Activated T-helper 17 cell treated with anti-CD3 and anti-CD28 coated beads, Interleukin-2, amount 50 U/mL, for 72 hours (primary cell): ENCODE data around the gene ZNF367. TPM values are rescaled to one million over a fixed set of nuclear protein-coding genes. Genes with fewer than 3 reads are reported as not detected.

Source experiments
- ATAC-seq: fragments of 150-1000 bp; cut with Tn5 transposase; replicated peaks from 2 replicates; pipeline ENCODE4 v1.10.0; 2021; ENCODE audit warnings: mild to moderate bottlenecking, moderate library complexity
- H3K27ac Mint-ChIP-seq: one replicate; pipeline ENCODE4 v1.8.0; 2022; ENCODE audit warnings: mixed read lengths
- H3K27me3 Mint-ChIP-seq: one replicate; pipeline ENCODE4 v1.8.0; 2022; ENCODE audit warnings: mixed read lengths
- H3K36me3 Mint-ChIP-seq: one replicate; pipeline ENCODE4 v1.8.0; 2022; ENCODE audit warnings: low read depth, mild to moderate bottlenecking, mixed read lengths
- H3K4me1 Mint-ChIP-seq: one replicate; pipeline ENCODE4 v1.8.0; 2022; ENCODE audit warnings: mixed read lengths
- H3K4me3 Mint-ChIP-seq: one replicate; pipeline ENCODE4 v1.8.0; 2022; ENCODE audit warnings: mild to moderate bottlenecking, mixed read lengths
- H3K9me3 Mint-ChIP-seq: one replicate; pipeline ENCODE4 v1.8.0; 2022; ENCODE audit warnings: mixed read lengths
- total RNA-seq, 2 donors: library from RNA; stranded (reverse); gene quantifications; one replicate each; pipeline ENCODE4 v1.2.3, GENCODE V29; 2022

Gene ZNF367
- total RNA-seq, 2 donors from 2014 or later: 25.4 to 27.8 TPM

DNA sequence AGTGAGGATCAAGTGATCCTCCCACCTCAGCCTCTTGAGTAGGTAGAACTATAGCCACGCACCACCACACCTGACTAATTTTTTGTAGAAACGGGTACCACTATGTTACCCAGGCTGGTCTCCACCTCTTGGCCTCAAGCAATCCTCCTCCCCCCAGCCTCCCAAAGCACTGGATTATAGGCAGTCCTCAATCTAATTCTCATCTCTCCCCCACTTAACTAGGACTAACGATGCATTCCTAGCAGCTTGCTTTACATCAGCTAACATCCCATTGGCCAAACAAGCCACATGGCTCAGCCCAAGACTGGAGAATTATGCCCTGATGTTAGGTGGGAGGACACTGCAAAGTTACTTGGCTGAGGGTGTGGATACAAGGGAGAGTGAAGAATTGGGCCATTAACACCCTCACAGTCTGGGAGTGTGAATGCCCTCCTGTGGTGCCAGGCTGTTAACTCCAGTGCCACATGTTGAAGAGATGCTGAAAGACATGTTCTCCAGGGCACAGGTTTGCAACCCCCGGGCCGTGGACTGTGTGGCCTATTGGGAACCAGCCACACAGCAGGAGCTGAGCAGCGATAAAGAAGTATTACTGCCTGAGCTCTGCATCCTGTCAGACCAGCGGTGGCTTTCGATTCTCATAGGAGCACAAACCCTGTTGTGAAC is 5.3 kb upstream of the ZNF367 start:
- Mint-ChIP-seq H3K27ac (no peak overlapping the region), H3K4me1 (peaks cover 6% of the 10 kb centered on the region), H3K36me3 (no peaks in the 10 kb centered on the region), H3K4me3 (no peak overlapping the region), H3K9me3 (no peaks in the 10 kb centered on the region), H3K27me3 (no peaks in the 10 kb centered on the region)
- no peak for ATAC-seq

GRCh38 chr9:96420468-96421219 is 2.5 kb upstream of the ZNF367 start:
- Mint-ChIP-seq H3K27ac (peak overlapping the region; percentile 91), H3K36me3 (peaks cover 15% of the 10 kb centered on the region), H3K27me3 (no peaks in the 10 kb centered on the region), H3K9me3 (no peaks in the 10 kb centered on the region), H3K4me3 (peak overlapping the region; percentile 93), H3K4me1 (peaks cover 6% of the 10 kb centered on the region)
- ATAC-seq: peak; percentile 15

- Mint-ChIP-seq H3K4me3 (peak overlapping the region; percentile 93), H3K27me3 (no peaks in the 10 kb centered on the region)
Observed at GRCh38 chr9:96419691-96419969, 1.5 kb upstream of the ZNF367 start.

GRCh38 chr9:96418920-96419690 is 935 bp upstream of the ZNF367 start:
- ATAC-seq: peak; percentile 51
- Mint-ChIP-seq H3K4me3 (peak overlapping the region; percentile 93), H3K27ac (peak overlapping the region; percentile 91), H3K27me3 (no peaks in the 10 kb centered on the region), H3K36me3 (peaks cover 23% of the 10 kb centered on the region), H3K4me1 (peaks cover 6% of the 10 kb centered on the region), H3K9me3 (no peaks in the 10 kb centered on the region)

More at GRCh38 chr9:96419691-96419969, 1.5 kb upstream of the ZNF367 start:
- Mint-ChIP-seq H3K4me1 (peaks cover 6% of the 10 kb centered on the region), H3K27ac (peak overlapping the region; percentile 91), H3K36me3 (peaks cover 18% of the 10 kb centered on the region), H3K9me3 (no peaks in the 10 kb centered on the region)
- no peak for ATAC-seq

- Mint-ChIP-seq H3K27me3 (no peaks in the 10 kb centered on the region), H3K4me3 (peak overlapping the region; percentile 98), H3K36me3 (peaks cover 36% of the 10 kb centered on the region), H3K9me3 (no peaks in the 10 kb centered on the region), H3K4me1 (peaks cover 19% of the 10 kb centered on the region), H3K27ac (no peak overlapping the region)
- no peak for ATAC-seq
Observed at GRCh38 chr9:96417661-96418082, 498 bp downstream of the ZNF367 start.

DNA sequence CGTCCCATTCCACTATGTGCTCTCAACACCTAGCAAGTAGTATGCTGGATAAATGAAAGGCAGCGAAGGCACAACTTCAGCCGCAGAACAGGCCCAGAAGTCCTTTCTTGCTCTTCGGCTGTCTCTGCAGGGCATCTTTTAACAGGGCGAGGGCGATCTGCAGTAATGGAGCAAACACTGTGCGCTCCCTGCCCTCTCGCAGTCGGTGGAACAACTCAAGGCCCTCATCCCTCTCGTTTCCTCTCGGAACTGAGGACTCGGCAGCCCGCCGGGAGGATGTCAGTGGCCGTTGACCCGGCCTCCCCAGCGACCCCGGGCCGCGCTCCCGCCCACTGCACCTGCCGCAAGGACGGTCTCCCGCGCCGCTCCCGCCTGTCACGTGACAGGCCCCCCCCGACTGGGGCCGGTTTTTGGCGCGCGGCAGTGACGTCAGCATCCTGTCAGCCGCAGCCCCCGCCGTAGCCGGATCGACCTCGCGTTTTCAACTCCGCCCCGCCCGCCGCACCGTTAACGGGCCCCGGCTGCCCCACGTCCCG is 1.1 kb downstream of the ZNF367 start:
- ATAC-seq: peak; percentile 8
- Mint-ChIP-seq H3K4me3 (peak overlapping the region; percentile 98), H3K27me3 (no peaks in the 10 kb centered on the region), H3K36me3 (peaks cover 41% of the 10 kb centered on the region), H3K27ac (peak overlapping the region; percentile 85), H3K9me3 (no peaks in the 10 kb centered on the region), H3K4me1 (peaks cover 19% of the 10 kb centered on the region)

GRCh38 chr9:96413302-96414221 is 4.6 kb downstream of the ZNF367 start:
- Mint-ChIP-seq H3K4me1 (peaks cover 20% of the 10 kb centered on the region), H3K36me3 (peaks cover 66% of the 10 kb centered on the region), H3K27me3 (no peaks in the 10 kb centered on the region), H3K27ac (peak overlapping the region; percentile 2), H3K9me3 (no peaks in the 10 kb centered on the region), H3K4me3 (peak overlapping the region; percentile 64)
- no peak for ATAC-seq

DNA sequence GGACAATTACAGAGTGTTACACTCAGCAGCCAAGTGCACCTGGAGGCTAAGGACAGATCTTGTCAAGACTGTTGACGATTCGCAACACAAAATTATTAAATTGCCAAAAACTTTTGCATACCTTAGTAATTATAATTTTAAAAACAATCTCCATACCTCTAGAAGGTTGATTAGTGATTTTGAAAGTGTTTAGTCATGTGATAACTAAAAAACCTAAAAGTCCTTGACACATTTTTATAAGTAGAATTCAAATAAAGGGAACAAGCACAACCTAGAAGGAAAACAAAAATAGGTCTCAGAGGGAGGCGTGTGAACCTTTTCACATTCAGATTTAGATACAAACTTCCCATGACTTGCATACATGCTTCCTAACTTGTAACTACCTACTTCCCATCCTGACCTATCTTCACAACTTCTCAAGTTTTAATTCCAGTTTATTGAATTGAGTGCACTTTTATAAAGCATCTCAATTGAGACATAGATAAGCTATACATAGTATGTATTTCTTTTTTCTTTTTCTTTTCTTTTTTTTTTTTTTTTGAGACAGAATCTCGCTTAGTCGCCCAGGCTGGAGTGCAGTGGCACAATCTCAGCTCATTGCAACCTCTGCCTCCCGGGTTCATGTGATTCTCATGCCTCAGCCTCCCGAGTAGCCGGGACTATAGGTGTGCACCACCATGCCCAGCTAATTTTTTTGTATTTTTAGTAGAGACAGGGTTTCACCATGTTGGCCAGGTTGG is 5.8 kb downstream of the ZNF367 start:
- no peaks in the 10 kb centered on the region for H3K9me3 Mint-ChIP-seq
- peak overlapping the region; percentile 64 for H3K4me3 Mint-ChIP-seq
- no peaks in the 10 kb centered on the region for H3K27me3 Mint-ChIP-seq
- ATAC-seq: no peak
- H3K4me1 Mint-ChIP-seq: peaks cover 23% of the 10 kb centered on the region
- peaks cover 70% of the 10 kb centered on the region for H3K36me3 Mint-ChIP-seq
- peak overlapping the region; percentile 63 for H3K27ac Mint-ChIP-seq

GRCh38 chr9:96411129-96411838 is 6.9 kb downstream of the ZNF367 start:
- H3K27me3 Mint-ChIP-seq: no peaks in the 10 kb centered on the region
- H3K4me3 Mint-ChIP-seq: no peak overlapping the region
- H3K9me3 Mint-ChIP-seq: no peaks in the 10 kb centered on the region
- ATAC-seq: no peak
- peaks cover 66% of the 10 kb centered on the region for H3K36me3 Mint-ChIP-seq
- H3K4me1 Mint-ChIP-seq: peaks cover 26% of the 10 kb centered on the region
- no peak overlapping the region for H3K27ac Mint-ChIP-seq

DNA sequence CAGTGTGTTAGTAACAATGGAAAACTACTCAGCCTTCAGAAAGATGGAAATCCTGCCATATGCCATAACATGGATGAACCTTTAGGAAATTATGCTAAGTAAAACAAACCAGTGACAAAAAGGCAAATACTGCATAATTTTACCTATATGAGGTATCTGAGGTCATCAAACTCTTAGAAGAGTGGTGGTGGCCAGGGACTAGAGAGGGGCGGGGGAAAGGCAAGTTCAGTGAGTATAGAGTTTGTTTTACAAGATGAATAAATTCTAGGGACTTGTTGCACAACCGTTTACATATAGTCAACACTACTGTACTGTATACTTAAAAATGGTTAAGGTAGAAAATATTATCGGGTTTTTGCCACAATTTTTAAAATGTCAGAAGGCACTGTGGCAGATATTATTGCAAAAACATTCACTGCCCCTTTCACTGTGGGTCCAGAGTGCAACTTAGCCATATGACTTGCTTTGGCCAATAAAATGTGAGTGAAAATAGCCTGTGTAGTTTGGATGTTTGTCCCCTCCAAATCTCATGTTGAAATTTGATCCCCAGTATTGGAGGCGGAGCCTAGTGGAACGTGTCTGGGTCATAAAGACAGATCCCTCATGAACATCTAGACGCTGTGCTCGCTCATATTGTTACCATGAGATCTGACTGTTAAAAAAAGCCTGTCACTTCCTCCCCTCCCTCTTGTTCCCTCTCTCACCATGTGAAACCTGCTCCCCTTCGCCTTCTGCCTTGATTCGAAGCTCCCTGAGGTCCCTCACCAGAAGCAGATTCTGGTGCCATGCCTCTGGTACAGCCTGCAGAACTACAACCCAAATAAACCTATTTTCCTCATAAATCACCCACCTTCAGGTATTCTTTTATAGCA is 9.5 kb downstream of the ZNF367 start:
- H3K36me3 Mint-ChIP-seq: peaks cover 48% of the 10 kb centered on the region
- H3K4me3 Mint-ChIP-seq: no peak overlapping the region
- H3K27me3 Mint-ChIP-seq: no peaks in the 10 kb centered on the region
- peak overlapping the region; percentile 66 for H3K27ac Mint-ChIP-seq
- ATAC-seq: peak; percentile 46
- H3K9me3 Mint-ChIP-seq: no peaks in the 10 kb centered on the region
- peaks cover 21% of the 10 kb centered on the region for H3K4me1 Mint-ChIP-seq

- peak overlapping the region; percentile 24 for H3K4me3 Mint-ChIP-seq
- no peak for ATAC-seq
- H3K9me3 Mint-ChIP-seq: no peaks in the 10 kb centered on the region
- H3K27ac Mint-ChIP-seq: peak overlapping the region; percentile 51
- no peaks in the 10 kb centered on the region for H3K27me3 Mint-ChIP-seq
- H3K36me3 Mint-ChIP-seq: peaks cover 45% of the 10 kb centered on the region
- peaks cover 17% of the 10 kb centered on the region for H3K4me1 Mint-ChIP-seq
Observed at GRCh38 chr9:96400132-96400910, 17.8 kb downstream of the ZNF367 start.

DNA sequence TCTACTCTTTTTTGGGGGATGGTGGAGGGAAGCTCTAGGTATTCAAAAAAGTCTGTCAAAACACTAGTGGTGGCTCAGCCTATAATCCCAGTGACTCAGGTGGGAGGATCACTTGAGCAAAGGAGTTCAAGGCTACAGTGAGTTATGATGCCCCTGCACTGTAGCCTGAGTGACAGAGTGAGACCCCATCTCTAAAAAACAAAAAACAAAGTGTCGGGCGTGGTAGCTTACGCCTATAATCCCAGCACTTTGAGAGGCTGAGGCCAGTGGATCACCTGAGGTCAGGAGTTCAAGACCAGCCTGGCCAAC is 18.9 kb downstream of the ZNF367 start:
- Mint-ChIP-seq H3K36me3 (peaks cover 55% of the 10 kb centered on the region), H3K27ac (peak overlapping the region; percentile 51), H3K4me3 (peak overlapping the region; percentile 24), H3K4me1 (peaks cover 17% of the 10 kb centered on the region), H3K27me3 (no peaks in the 10 kb centered on the region), H3K9me3 (no peaks in the 10 kb centered on the region)
- peak; percentile 34 for ATAC-seq
